K562 (cell line): ENCODE data around the gene ITPA. TPM values are rescaled to one million over a fixed set of nuclear protein-coding genes. Genes with fewer than 3 reads are reported as not detected.

Source experiments
- CGGBP1 ChIP-seq: fragments of 250-450 bp; sonication (Bioruptor Pico); IDR thresholded peaks from 2 replicates; pipeline ENCODE4 v1.9.0; 2021; ENCODE audit warnings: mild to moderate bottlenecking
- CHCHD3 ChIP-seq: fragments of 250-450 bp; sonication (Bioruptor Pico); IDR thresholded peaks from 2 replicates; pipeline ENCODE4 v2.1.2; 2022; ENCODE audit warnings: mild to moderate bottlenecking
- CTCF ChIP-seq, 3 experiments: IDR thresholded peaks in 2 of 3; conservative IDR thresholded peaks in 1 of 3; 2 replicates each; pipeline ENCODE4 v1.5.1; 2011 to 2012; ENCODE audit warnings: low read length in 3 of 3, mild to moderate bottlenecking in 3 of 3, control low read depth in 2 of 3, improper control_type of control experiment in 1 of 3, inconsistent platforms in 1 of 3, low read depth in 1 of 3, mixed read lengths in 1 of 3, moderate library complexity in 1 of 3; ENCODE audit not compliant: insufficient read depth in 2 of 3
- DIDO1 ChIP-seq: fragments of 450-650 bp; IDR thresholded peaks from 2 replicates; pipeline ENCODE4 v1.6.1; 2016; ENCODE audit warnings: low read depth, missing biosample characterization, missing genetic modification characterization
- GATA2 ChIP-seq: sonication (generic); formaldehyde crosslinking; IDR thresholded peaks from 2 replicates; pipeline ENCODE4 v1.4.0; 2020; ENCODE audit warnings: mild to moderate bottlenecking, missing genetic modification reagents
- NRF1 ChIP-seq, 2 experiments: fragments of 450-650 bp; IDR thresholded peaks in 1 of 2; conservative IDR thresholded peaks in 1 of 2; 2 replicates each; pipeline ENCODE4 v1.6.1; 2014; ENCODE audit warnings: mild to moderate bottlenecking in 2 of 2
- PHB2 ChIP-seq: fragments of 450-650 bp; IDR thresholded peaks from 2 replicates; pipeline ENCODE4 v1.6.1; 2017; ENCODE audit warnings: low read depth
- POU5F1 ChIP-seq: fragments of 150-350 bp; IDR thresholded peaks from 2 replicates; pipeline ENCODE4 v1.6.1; 2014; ENCODE audit warnings: borderline replicate concordance, low read length, low read depth, mild to moderate bottlenecking; ENCODE audit not compliant: partially characterized antibody
- PYGO2 ChIP-seq: fragments of 450-650 bp; IDR thresholded peaks from 2 replicates; pipeline ENCODE4 v1.6.1; 2016; ENCODE audit warnings: mild to moderate bottlenecking, missing genetic modification characterization, moderate library complexity, missing compliant biosample characterization
- VEZF1 ChIP-seq: fragments of 200-800 bp; sonication (Bioruptor generic); IDR thresholded peaks from 2 replicates; pipeline ENCODE4 v1.6.1; 2017; ENCODE audit warnings: missing genetic modification characterization, missing compliant biosample characterization
- ZC3H4 ChIP-seq: sonication (generic); formaldehyde crosslinking; IDR thresholded peaks from 2 replicates; pipeline ENCODE4 v1.9.0; 2021; ENCODE audit warnings: missing genetic modification reagents, borderline replicate concordance
- ZNF121 ChIP-seq: sonication (generic); formaldehyde crosslinking; conservative IDR thresholded peaks from 2 replicates; pipeline ENCODE4 v1.8.0; 2022; ENCODE audit warnings: missing genetic modification reagents
- ZNF133 ChIP-seq: fragments of 250-450 bp; sonication (Bioruptor Pico); IDR thresholded peaks from 2 replicates; pipeline ENCODE4 v1.4.0; 2020; ENCODE audit warnings: mild to moderate bottlenecking
- polyA plus RNA-seq, 8 experiments: library from polyadenylated mRNA; depleted of rRNA in 4 of 8; stranded (reverse) in 5 of 8; unstranded in 3 of 8; fragments of >200 nt; fragmentation: Nextera tagmentation in 2 of 8; fragmentation: Illumina TruSeq in 1 of 8; extraction: Ambion mirVana in 2 of 8; extraction: Trizol in 1 of 8; gene quantifications; 2 replicates each; pipeline versions ENCODE4 v1.2.1 to v1.2.3, GENCODE V29; 2011 to 2014; ENCODE audit warnings: inconsistent platforms in 1 of 8, missing spikeins in 1 of 8
- total RNA-seq, 7 experiments: library from RNA; depleted of rRNA in 6 of 7; stranded (reverse); fragments of >200 nt in 6 of 7; fragmentation: Illumina TruSeq in 2 of 7; extraction: Trizol in 2 of 7; gene quantifications; 2 replicates each; pipeline versions ENCODE4 v1.2.1 to v1.2.3, GENCODE V29; 2011 to 2021; ENCODE audit warnings: low replicate concordance in 1 of 7
- TF ChIP-seq, protein P1 (sequence below), 2 experiments: fragments of 450-650 bp in 1 of 2; IDR thresholded peaks; 2 replicates each; pipeline ENCODE4 v1.6.1; 2011 to 2017; ENCODE audit warnings: low read depth in 2 of 2, antibody characterized with exemption in 1 of 2, borderline replicate concordance in 1 of 2, low read length in 1 of 2, mild to moderate bottlenecking in 1 of 2, mixed read lengths in 1 of 2; ENCODE audit not compliant: control insufficient read depth in 1 of 2
- TF ChIP-seq, protein P2 (sequence below): fragments of 450-650 bp; IDR thresholded peaks from 2 replicates; pipeline ENCODE4 v1.6.1; 2016; ENCODE audit warnings: borderline replicate concordance
- TF ChIP-seq, protein P3 (sequence below): fragments of 450-650 bp; IDR thresholded peaks from 2 replicates; pipeline ENCODE4 v1.6.1; 2017; ENCODE audit warnings: antibody characterized with exemption

Gene ITPA
- total and polyA plus RNA-seq, 9 of the 15 experiments (the other 6 are each of a cell fraction or from before 2014, with no cell fraction given) = 5.0 to 79.7 (median 36.7) TPM

DNA sequence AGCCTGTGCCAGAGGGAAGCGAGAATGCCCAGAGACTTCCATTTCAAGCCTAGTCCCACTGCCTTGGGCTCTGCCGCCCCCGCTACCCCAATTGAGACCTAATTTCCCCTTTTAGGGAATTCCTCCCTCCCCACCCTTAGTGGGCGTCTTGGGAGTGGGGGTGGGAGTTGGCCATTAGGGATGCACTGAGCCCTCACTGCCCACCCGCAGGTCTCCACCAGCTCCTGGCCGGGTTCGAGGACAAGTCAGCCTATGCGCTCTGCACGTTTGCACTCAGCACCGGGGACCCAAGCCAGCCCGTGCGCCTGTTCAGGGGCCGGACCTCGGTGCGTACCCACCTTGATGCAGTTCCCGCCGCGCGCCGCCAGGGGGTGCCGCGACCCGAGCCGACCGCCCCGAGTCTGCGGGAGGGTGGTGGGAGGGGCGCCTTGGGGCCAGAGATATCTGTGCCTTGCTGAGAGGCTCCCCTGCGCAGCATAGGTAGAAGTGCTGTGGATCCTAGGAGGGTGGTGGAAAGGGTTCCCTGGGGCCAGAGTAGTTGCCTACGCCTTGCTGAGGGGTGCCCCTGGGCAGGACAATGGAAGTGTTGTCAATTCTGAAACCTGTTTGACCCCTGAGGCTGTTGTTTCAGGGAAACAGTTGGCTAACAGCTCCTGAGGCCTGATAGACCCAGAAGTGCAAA lies 9.2 kb downstream of the ITPA start (continued):
- TF ChIP-seq, protein P1, sequence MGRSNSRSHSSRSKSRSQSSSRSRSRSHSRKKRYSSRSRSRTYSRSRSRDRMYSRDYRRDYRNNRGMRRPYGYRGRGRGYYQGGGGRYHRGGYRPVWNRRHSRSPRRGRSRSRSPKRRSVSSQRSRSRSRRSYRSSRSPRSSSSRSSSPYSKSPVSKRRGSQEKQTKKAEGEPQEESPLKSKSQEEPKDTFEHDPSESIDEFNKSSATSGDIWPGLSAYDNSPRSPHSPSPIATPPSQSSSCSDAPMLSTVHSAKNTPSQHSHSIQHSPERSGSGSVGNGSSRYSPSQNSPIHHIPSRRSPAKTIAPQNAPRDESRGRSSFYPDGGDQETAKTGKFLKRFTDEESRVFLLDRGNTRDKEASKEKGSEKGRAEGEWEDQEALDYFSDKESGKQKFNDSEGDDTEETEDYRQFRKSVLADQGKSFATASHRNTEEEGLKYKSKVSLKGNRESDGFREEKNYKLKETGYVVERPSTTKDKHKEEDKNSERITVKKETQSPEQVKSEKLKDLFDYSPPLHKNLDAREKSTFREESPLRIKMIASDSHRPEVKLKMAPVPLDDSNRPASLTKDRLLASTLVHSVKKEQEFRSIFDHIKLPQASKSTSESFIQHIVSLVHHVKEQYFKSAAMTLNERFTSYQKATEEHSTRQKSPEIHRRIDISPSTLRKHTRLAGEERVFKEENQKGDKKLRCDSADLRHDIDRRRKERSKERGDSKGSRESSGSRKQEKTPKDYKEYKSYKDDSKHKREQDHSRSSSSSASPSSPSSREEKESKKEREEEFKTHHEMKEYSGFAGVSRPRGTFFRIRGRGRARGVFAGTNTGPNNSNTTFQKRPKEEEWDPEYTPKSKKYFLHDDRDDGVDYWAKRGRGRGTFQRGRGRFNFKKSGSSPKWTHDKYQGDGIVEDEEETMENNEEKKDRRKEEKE (IDR thresholded peaks at IDR 0.05; ENCODE audit: borderline replicate concordance in 1 of 2, control insufficient read depth in 1 of 2, low read depth in 2 of 2, low read length in 1 of 2) = no peak
- TF ChIP-seq POU5F1 = no peak
- no peak for TF ChIP-seq PYGO2 (tag)
- no peak for TF ChIP-seq ZNF133 (CRISPR knock-in tag)
- peak; percentile 66 to 88 (median 78) for TF ChIP-seq CTCF (IDR thresholded peaks at IDR 0.05 in 2 of 3, conservative IDR thresholded peaks at IDR 0.05 in 1 of 3; ENCODE audit: insufficient read depth in 2 of 3, low read depth in 1 of 3, low read length in 3 of 3)
- no peak for TF ChIP-seq ZC3H4 (CRISPR knock-in tag)
- TF ChIP-seq CHCHD3 (CRISPR knock-in tag) = no peak
- no peak for TF ChIP-seq DIDO1 (tag)
- peak; percentile 68 to 74 for TF ChIP-seq NRF1 (conservative IDR thresholded peaks at IDR 0.05 in 1 of 2, IDR thresholded peaks at IDR 0.05 in 1 of 2)
- no peak for TF ChIP-seq ZNF121
- no peak for TF ChIP-seq CGGBP1 (CRISPR knock-in tag)
- TF ChIP-seq GATA2 = no peak
- TF ChIP-seq, protein P2, sequence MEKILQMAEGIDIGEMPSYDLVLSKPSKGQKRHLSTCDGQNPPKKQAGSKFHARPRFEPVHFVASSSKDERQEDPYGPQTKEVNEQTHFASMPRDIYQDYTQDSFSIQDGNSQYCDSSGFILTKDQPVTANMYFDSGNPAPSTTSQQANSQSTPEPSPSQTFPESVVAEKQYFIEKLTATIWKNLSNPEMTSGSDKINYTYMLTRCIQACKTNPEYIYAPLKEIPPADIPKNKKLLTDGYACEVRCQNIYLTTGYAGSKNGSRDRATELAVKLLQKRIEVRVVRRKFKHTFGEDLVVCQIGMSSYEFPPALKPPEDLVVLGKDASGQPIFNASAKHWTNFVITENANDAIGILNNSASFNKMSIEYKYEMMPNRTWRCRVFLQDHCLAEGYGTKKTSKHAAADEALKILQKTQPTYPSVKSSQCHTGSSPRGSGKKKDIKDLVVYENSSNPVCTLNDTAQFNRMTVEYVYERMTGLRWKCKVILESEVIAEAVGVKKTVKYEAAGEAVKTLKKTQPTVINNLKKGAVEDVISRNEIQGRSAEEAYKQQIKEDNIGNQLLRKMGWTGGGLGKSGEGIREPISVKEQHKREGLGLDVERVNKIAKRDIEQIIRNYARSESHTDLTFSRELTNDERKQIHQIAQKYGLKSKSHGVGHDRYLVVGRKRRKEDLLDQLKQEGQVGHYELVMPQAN = no peak
- TF ChIP-seq, protein P3, sequence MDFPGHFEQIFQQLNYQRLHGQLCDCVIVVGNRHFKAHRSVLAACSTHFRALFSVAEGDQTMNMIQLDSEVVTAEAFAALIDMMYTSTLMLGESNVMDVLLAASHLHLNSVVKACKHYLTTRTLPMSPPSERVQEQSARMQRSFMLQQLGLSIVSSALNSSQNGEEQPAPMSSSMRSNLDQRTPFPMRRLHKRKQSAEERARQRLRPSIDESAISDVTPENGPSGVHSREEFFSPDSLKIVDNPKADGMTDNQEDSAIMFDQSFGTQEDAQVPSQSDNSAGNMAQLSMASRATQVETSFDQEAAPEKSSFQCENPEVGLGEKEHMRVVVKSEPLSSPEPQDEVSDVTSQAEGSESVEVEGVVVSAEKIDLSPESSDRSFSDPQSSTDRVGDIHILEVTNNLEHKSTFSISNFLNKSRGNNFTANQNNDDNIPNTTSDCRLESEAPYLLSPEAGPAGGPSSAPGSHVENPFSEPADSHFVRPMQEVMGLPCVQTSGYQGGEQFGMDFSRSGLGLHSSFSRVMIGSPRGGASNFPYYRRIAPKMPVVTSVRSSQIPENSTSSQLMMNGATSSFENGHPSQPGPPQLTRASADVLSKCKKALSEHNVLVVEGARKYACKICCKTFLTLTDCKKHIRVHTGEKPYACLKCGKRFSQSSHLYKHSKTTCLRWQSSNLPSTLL = no peak
- peak; percentile 42; the same call in 1 of the 2 replicates for TF ChIP-seq VEZF1 (CRISPR knock-in tag)
- no peak for TF ChIP-seq PHB2
